ENCODE data around the gene RACK1. TPM values are rescaled to one million over a fixed set of nuclear protein-coding genes. Genes with fewer than 3 reads are reported as not detected.

RACK1 gene
- total and polyA plus RNA-seq, 2 of the 13 experiments (the other 11 are each of a cell fraction or from before 2014, with no cell fraction given) = 2,514 to 6,141 TPM

GRCh38 chr5:181203777-181204112, 40.0 kb downstream of the RACK1 start:
- no peak for DNase-seq (ENCODE audit: low spot score)
- no peak overlapping the region for H3K27ac ChIP-seq (ENCODE audit: extremely low read length, insufficient read depth, low read length)
- TF ChIP-seq ZSCAN25 (CRISPR knock-in tag; IDR thresholded peaks at IDR 0.05) = peak; percentile 82
- TF ChIP-seq TAF1 (CRISPR knock-in tag; IDR thresholded peaks at IDR 0.05) = no peak
- H2AFZ ChIP-seq (ENCODE audit: low read length) = no peak overlapping the region
- ChIA-PET CTCF (ENCODE audit: low intra/inter-chr PET ratio, low total read pairs) (no interaction called here), POLR2A (interaction anchor here (0.7 to 7.4 kb wide), 3 partner anchors 12 to 1580 kb away, joined by 3 to 104 read pairs (median 3); no protein-coding TSS in a partner anchor)
- intact Hi-C loops (cut with micrococcal nuclease; ENCODE audit: unreplicated experiment) (no loop called here), in situ Hi-C loops (cut with HindIII; ENCODE audit: extremely low pct_ligation_motif_present, low pct_unique_long_range_greater_than_20kb) (no loop called here)
- no peak for FAIRE-seq
- no peaks in the 10 kb centered on the region for H3K9me3 ChIP-seq (ENCODE audit: low read length)
- no peaks in the 10 kb centered on the region for H3K36me3 ChIP-seq (replicated peaks in 1 of 2; ENCODE audit: control insufficient read depth in 1 of 2, insufficient read depth in 2 of 2, low read length in 2 of 2)
- peak overlapping the region; percentile 56 to 82 (median 67); a peak in 5 of 6 replicates for H3K4me3 ChIP-seq (replicated peaks in 1 of 3; ENCODE audit: insufficient read depth in 1 of 3, low read depth in 2 of 3, low read length in 3 of 3)
- H3K79me2 ChIP-seq (ENCODE audit: insufficient read depth, low read length) = no peaks in the 10 kb centered on the region
- H4K20me1 ChIP-seq (ENCODE audit: insufficient read depth, low read length) = no peaks in the 10 kb centered on the region
- H3K27me3 ChIP-seq (ENCODE audit: control insufficient read depth in 1 of 2, insufficient read depth in 2 of 2, low read length in 2 of 2) = peaks cover 7 to 70% of the 10 kb centered on the region in 2 experiments
- 5% methylated on average over 13 of the region's 17 CpGs for WGBS (ENCODE audit: low lambda C conversion rate)
- peak overlapping the region; percentile 97 for H3K4me2 ChIP-seq (ENCODE audit: low read depth, low read length)
- ATAC-seq = no peak
- no TSS peak for BruUV-seq (replicated peaks)
- no peak overlapping the region for H3K9ac ChIP-seq (ENCODE audit: insufficient read depth, low read depth, low read length)
- peaks cover 38% of the 10 kb centered on the region for H3K4me1 ChIP-seq (ENCODE audit: insufficient read depth, low read length)

GRCh38 chr5:181203093-181203711, 40.5 kb downstream of the RACK1 start:
- Histone ChIP-seq H3K27me3 (ENCODE audit: control insufficient read depth in 1 of 2, insufficient read depth in 2 of 2, low read length in 2 of 2) (peaks cover 7 to 76% of the 10 kb centered on the region in 2 experiments), H3K4me1 (ENCODE audit: insufficient read depth, low read length) (peaks cover 38% of the 10 kb centered on the region), H3K4me2 (ENCODE audit: low read depth, low read length) (peak overlapping the region; percentile 97), H2AFZ (ENCODE audit: low read length) (no peak overlapping the region), H3K79me2 (ENCODE audit: insufficient read depth, low read length) (no peaks in the 10 kb centered on the region), H3K9me3 (ENCODE audit: low read length) (no peaks in the 10 kb centered on the region), H3K4me3 (replicated peaks in 1 of 3; ENCODE audit: insufficient read depth in 1 of 3, low read depth in 2 of 3, low read length in 3 of 3) (peak overlapping the region; percentile 4 to 82 (median 67); a peak in 3 of 6 replicates), H3K27ac (ENCODE audit: extremely low read length, insufficient read depth, low read length) (no peak overlapping the region), H3K9ac (ENCODE audit: insufficient read depth, low read depth, low read length) (no peak overlapping the region), H3K36me3 (replicated peaks in 1 of 2; ENCODE audit: control insufficient read depth in 1 of 2, insufficient read depth in 2 of 2, low read length in 2 of 2) (no peaks in the 10 kb centered on the region), H4K20me1 (ENCODE audit: insufficient read depth, low read length) (no peaks in the 10 kb centered on the region)
- TF ChIP-seq ZFP36L2 (CRISPR knock-in tag; IDR thresholded peaks at IDR 0.05) (no peak), SMARCE1 (IDR thresholded peaks at IDR 0.05; ENCODE audit: borderline replicate concordance) (no peak), MLLT10 (CRISPR knock-in tag; IDR thresholded peaks at IDR 0.05) (no peak), CEBPB (IDR thresholded peaks at IDR 0.05; ENCODE audit: borderline replicate concordance, low read depth, low read length) (peak; percentile 95), ZBTB42 (CRISPR knock-in tag; IDR thresholded peaks at IDR 0.05) (no peak), SIX4 (CRISPR knock-in tag; IDR thresholded peaks at IDR 0.05) (no peak), CEBPG (CRISPR knock-in tag; IDR thresholded peaks at IDR 0.05) (peak; percentile 76)
- ATAC-seq (no peak), FAIRE-seq (no peak), DNase-seq (ENCODE audit: low spot score) (no peak)
- ChIA-PET CTCF (ENCODE audit: low intra/inter-chr PET ratio, low total read pairs) (no interaction called here), POLR2A (interaction anchor here (0.7 to 7.4 kb wide), 2 partner anchors 11 to 1579 kb away, joined by 3 to 104 read pairs; no protein-coding TSS in a partner anchor)
- intact Hi-C loops (cut with micrococcal nuclease; ENCODE audit: unreplicated experiment) (no loop called here), in situ Hi-C loops (cut with HindIII; ENCODE audit: extremely low pct_ligation_motif_present, low pct_unique_long_range_greater_than_20kb) (no loop called here)
- WGBS (ENCODE audit: low lambda C conversion rate) = 9% methylated on average over 11 of the region's 11 CpGs
- BruUV-seq (replicated peaks) = no TSS peak

Measured in HepG2 (cell line).